ENCODE results near the gene ZSWIM5.

DNA sequence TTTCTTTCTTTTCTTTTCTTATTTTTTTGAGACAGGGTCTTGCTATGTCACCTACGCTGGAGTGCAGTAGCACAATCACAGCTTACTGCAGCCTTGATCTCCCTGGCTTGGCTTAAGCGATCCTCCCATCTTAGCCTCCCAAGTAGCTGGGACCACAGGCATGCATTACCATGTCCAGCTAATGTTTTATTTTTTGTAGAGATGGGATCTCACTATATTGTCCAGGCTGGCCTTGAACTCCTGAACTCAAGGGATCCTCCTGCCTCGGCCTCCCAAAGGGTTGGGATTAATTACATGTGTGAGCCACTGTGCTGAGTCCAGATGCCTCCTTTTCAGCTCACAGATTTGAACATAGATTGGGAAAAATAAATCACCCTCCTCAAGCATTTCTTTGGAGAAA is 98.6 kb downstream of the ZSWIM5 start:
- TF ChIP-seq, protein P1, sequence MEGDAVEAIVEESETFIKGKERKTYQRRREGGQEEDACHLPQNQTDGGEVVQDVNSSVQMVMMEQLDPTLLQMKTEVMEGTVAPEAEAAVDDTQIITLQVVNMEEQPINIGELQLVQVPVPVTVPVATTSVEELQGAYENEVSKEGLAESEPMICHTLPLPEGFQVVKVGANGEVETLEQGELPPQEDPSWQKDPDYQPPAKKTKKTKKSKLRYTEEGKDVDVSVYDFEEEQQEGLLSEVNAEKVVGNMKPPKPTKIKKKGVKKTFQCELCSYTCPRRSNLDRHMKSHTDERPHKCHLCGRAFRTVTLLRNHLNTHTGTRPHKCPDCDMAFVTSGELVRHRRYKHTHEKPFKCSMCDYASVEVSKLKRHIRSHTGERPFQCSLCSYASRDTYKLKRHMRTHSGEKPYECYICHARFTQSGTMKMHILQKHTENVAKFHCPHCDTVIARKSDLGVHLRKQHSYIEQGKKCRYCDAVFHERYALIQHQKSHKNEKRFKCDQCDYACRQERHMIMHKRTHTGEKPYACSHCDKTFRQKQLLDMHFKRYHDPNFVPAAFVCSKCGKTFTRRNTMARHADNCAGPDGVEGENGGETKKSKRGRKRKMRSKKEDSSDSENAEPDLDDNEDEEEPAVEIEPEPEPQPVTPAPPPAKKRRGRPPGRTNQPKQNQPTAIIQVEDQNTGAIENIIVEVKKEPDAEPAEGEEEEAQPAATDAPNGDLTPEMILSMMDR (conservative IDR thresholded peaks at IDR 0.05 in 1 of 2, IDR thresholded peaks at IDR 0.05 in 1 of 2; ENCODE audit: extremely low read depth in 1 of 2, insufficient read depth in 1 of 2, low read depth in 1 of 2, low read length in 2 of 2): no peak
- no peak for TF ChIP-seq EZH2 (IDR thresholded peaks at IDR 0.05; ENCODE audit: borderline replicate concordance, low read length)
